Kidney (tissue), 14 donors: ENCODE measurements around the gene PWP1. TPM values are rescaled to one million over a fixed set of nuclear protein-coding genes. Genes with fewer than 3 reads are reported as not detected.

Source experiments
- DNase-seq, 5 donors: peaks; one replicate each; pipeline ENCODE4 v3.0.0-alpha.2; 2013 to 2020
- FAIRE-seq: peaks from 2 replicates; lab custom pipeline; 2012; peaks lifted over from hg19 to GRCh38; lab: Jason Lieb, UNC
- H3K27ac ChIP-seq, 2 donors: one replicate each; pipeline ENCODE4 v1.7.0; 2013; ENCODE audit warnings: low read depth in 2 of 2, low read length in 2 of 2, inconsistent platforms in 1 of 2
- H3K27me3 ChIP-seq: one replicate; pipeline ENCODE4 v1.7.1; 2013; ENCODE audit warnings: low read length, inconsistent platforms; ENCODE audit not compliant: control insufficient read depth, insufficient read depth
- H3K36me3 ChIP-seq, 3 donors: one replicate each; pipeline versions ENCODE4 v1.7.0 to v1.7.1; 2013; ENCODE audit warnings: low read length in 3 of 3, control low read depth in 1 of 3, inconsistent platforms in 1 of 3; ENCODE audit not compliant: insufficient read depth in 3 of 3, control insufficient read depth in 2 of 3
- H3K4me1 ChIP-seq, 3 donors: one replicate each; pipeline versions ENCODE4 v1.7.0 to v1.7.1; 2013; ENCODE audit warnings: low read length in 3 of 3, inconsistent platforms in 1 of 3, low read depth in 1 of 3; ENCODE audit not compliant: control insufficient read depth in 2 of 3, insufficient read depth in 2 of 3
- H3K4me3 ChIP-seq, 3 donors: one replicate each; pipeline versions ENCODE4 v1.7.0 to v1.8.1; 2013; ENCODE audit warnings: low read length in 3 of 3, control low read depth in 1 of 3, inconsistent platforms in 1 of 3
- H3K9ac ChIP-seq, 3 donors: one replicate each; pipeline versions ENCODE4 v1.7.0 to v1.7.1; 2013; ENCODE audit warnings: low read length in 3 of 3, control low read depth in 1 of 3, inconsistent platforms in 1 of 3
- H3K9me3 ChIP-seq, 3 donors: one replicate each; pipeline versions ENCODE4 v1.7.0 to v1.7.1; 2013; ENCODE audit warnings: low read length in 3 of 3, control low read depth in 1 of 3, inconsistent platforms in 1 of 3; ENCODE audit not compliant: control insufficient read depth in 2 of 3, insufficient read depth in 1 of 3
- intact Hi-C: fragments of 100-400 bp; cut with DNase I; formaldehyde crosslinking; loops from one replicate; pipeline ENCODE4 v1.11.1; 2022
- polyA plus RNA-seq: library from polyadenylated mRNA; stranded (reverse); fragments of 350-450 nt; fragmentation: Illumina TruSeq; extraction: RNeasy Lipid Tissue Mini Kit (QIAGEN cat#74804); gene quantifications from one replicate; pipeline ENCODE4 v1.2.3, GENCODE V29; 2014; ENCODE audit warnings: low read depth, low replicate concordance; ENCODE audit not compliant: insufficient read depth
- total RNA-seq: library from RNA; stranded (reverse); fragmentation: NEBNext Ultra II Directional; extraction: Animal tissue kit (Norgen Biotek cat#: 25700); gene quantifications from one replicate; pipeline ENCODE4 v1.2.1, GENCODE V29; 2021
- TF ChIP-seq, protein P1 (sequence below): IDR thresholded peaks from 3 replicates; pipeline ENCODE4 v1.5.1; 2012; ENCODE audit warnings: mild to moderate bottlenecking, moderate library complexity, borderline replicate concordance; ENCODE audit not compliant: insufficient read depth; ENCODE audit errors: extremely low read depth
- donor health status: control.
- donor health status: control.
- donor health status: control.
- donor health status: control.
- donor health status: control.
- donor health status: DM: yes; HTN: yes; CAD: no.
- donor health status: Normal renal cell carcinoma (clear cell type).

PWP1 gene
- total and polyA plus RNA-seq, 2 donors from 2014 or later, result 27.4 to 28.8 TPM

DNA sequence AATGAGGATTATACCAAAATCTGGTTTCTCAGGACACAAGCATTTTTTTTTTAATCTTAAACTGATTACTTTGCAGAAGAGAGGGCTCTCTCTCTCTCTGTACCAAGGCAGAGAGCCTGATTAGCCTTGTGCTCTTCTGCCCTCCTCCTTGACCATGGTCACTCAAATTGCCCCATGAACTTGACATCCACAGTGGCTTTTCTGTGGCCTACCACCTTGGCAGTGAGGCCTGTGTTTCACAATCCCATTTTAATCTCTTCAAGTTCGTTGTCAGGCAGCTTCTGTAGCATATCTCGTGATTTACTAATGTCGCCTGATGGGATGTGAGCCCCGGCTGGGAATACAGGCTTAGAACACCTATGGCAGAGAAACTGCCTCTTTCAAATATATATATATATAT is 30.7 kb upstream of the PWP1 start:
- no peak for DNase-seq
- FAIRE-seq, result no peak

DNA sequence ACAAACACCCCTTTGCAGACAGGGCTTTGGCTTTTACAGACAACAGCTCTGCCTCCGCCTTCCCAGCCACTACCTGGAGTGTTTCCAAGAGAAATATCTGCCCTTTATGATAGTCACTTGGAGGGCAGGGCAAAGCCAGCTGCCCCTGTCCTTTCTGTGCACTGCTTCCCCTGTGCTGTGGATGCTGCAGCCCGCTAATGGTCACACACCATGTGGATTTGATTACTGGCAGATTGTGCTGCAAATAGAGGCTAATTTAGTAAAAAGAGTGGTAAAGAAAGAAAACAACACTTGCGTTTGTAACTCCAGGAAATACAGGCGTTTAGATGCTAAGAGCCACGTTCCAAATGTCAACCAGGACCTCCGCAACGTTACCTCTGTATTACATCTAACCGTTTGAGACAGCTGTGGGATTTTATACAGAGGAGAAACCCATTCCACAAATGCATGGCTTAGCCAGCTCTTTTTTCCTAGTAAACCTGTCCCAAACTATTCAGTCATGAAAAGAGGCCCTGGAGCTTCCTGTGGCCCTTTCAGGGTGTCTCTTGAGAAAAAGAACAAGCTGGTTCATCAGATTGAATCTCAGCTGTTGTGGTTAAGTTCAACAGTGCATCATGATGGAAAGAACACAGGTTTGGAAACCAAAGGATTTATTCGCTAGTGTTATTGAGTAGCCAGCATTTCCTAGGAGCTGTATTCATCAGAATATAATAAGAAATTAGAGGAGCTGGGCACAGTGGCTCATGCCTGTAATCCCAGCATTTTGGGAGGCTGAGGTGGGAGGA is 30.1 kb upstream of the PWP1 start:
- TF ChIP-seq, protein P1, sequence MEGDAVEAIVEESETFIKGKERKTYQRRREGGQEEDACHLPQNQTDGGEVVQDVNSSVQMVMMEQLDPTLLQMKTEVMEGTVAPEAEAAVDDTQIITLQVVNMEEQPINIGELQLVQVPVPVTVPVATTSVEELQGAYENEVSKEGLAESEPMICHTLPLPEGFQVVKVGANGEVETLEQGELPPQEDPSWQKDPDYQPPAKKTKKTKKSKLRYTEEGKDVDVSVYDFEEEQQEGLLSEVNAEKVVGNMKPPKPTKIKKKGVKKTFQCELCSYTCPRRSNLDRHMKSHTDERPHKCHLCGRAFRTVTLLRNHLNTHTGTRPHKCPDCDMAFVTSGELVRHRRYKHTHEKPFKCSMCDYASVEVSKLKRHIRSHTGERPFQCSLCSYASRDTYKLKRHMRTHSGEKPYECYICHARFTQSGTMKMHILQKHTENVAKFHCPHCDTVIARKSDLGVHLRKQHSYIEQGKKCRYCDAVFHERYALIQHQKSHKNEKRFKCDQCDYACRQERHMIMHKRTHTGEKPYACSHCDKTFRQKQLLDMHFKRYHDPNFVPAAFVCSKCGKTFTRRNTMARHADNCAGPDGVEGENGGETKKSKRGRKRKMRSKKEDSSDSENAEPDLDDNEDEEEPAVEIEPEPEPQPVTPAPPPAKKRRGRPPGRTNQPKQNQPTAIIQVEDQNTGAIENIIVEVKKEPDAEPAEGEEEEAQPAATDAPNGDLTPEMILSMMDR, result no peak
- Histone ChIP-seq H3K9me3 (no peaks in the 10 kb centered on the region), H3K27me3 (no peaks in the 10 kb centered on the region), H3K4me1 (no peaks in the 10 kb centered on the region), H3K9ac (no peak overlapping the region), H3K36me3 (no peaks in the 10 kb centered on the region), H3K27ac (no peak overlapping the region), H3K4me3 (no peak overlapping the region)
- intact Hi-C loops, result no loop called here
- DNase-seq (no peak), FAIRE-seq (no peak)

More for the DNA sequence above, 30.7 kb upstream of the PWP1 start:
- H3K4me3 ChIP-seq, result no peak overlapping the region
- no peaks in the 10 kb centered on the region for H3K9me3 ChIP-seq
- H3K4me1 ChIP-seq, result no peaks in the 10 kb centered on the region
- H3K27ac ChIP-seq, result no peak overlapping the region
- no peak overlapping the region for H3K9ac ChIP-seq
- H3K36me3 ChIP-seq, result no peaks in the 10 kb centered on the region
- intact Hi-C loops, result no loop called here
- TF ChIP-seq, protein P1, result no peak
- H3K27me3 ChIP-seq, result no peaks in the 10 kb centered on the region

DNA sequence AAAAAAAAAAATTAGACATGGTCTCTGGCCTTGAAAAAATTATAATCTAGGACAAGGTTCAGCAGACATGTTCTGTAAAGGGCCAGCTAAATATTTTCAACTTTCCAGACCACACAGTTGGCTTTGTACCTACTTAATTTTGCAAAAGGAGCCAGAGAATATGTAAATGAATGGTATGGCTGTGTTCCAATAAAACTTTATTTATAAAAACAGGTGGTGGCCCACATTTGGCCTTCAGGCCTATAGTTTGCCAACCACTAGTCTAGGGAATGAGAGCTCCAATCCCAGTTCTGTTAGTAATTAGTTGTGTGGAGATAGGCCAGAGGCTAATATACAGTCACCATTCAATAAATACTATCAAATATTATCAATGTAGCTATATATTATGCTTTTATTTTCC is 29.3 kb upstream of the PWP1 start:
- Histone ChIP-seq H3K27ac (no peak overlapping the region), H3K27me3 (no peaks in the 10 kb centered on the region), H3K9me3 (no peaks in the 10 kb centered on the region), H3K9ac (no peak overlapping the region), H3K4me1 (no peaks in the 10 kb centered on the region), H3K4me3 (no peak overlapping the region), H3K36me3 (no peaks in the 10 kb centered on the region)
- intact Hi-C loops, result no loop called here
- DNase-seq, result no peak
- TF ChIP-seq, protein P1, result no peak
- no peak for FAIRE-seq
